Rectal smooth muscle tissue (tissue), 1 donor: ENCODE data around the gene EEIG1.

Experiments
- H3K27ac ChIP-seq: one replicate; pipeline ENCODE4 v1.7.0; 2013; ENCODE audit warnings: low read depth, low read length, inconsistent platforms
- H3K27me3 ChIP-seq: one replicate; pipeline ENCODE4 v1.7.0; 2013; ENCODE audit warnings: low read length; ENCODE audit not compliant: control insufficient read depth, insufficient read depth
- H3K36me3 ChIP-seq: one replicate; pipeline ENCODE4 v1.7.0; 2013; ENCODE audit warnings: low read length; ENCODE audit not compliant: control insufficient read depth, insufficient read depth
- H3K4me1 ChIP-seq: one replicate; pipeline ENCODE4 v1.7.0; 2013; ENCODE audit warnings: low read length; ENCODE audit not compliant: control insufficient read depth, insufficient read depth
- H3K4me3 ChIP-seq: one replicate; pipeline ENCODE4 v1.7.0; 2013; ENCODE audit warnings: low read length
- H3K9ac ChIP-seq: one replicate; pipeline ENCODE4 v1.7.0; 2013; ENCODE audit warnings: low read length

EEIG1 gene

DNA sequence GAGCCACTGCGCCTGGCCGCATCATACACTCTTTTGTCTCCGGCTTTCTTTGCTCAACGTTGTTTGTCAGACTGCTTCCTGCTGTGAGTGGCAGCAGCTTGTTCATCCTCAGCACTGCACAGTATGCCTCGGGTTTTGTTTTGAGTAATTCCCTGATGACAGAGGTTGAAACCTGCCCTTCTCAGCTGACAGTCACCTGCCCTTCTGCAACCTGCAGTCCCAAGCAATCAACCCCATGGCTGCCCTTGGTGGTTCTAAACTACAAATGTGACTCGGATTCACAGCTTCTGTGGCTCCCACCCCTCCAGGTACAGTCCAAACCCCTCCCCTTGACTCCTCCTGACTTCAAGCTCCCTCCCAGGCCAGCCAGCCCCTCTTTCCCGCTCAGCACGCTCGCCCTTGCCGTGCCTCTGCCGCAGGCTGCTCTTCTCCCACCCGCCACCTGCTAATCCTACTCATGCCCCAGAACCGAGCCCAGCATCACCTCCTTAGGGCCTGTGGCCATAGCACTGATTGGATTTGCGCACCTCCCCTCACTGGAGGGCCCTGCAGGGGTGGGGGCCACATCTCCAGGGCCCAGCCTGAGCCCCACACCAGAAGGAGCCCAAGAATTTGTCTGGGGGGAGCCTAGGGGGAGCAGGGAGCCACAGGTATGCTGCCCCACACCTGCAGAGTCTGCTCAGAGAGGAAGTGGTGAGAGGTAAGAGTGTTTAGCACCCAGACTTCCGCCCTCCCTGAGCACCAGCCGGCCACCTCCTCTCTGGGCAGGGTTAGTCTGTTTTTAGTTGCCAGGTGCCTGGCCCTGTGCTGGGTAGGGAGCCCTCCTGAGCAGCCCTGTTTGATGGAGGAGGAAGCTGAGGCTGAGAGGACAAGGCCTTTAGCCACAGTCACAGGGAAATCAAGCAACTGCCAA is 10.1 kb downstream of the EEIG1 start:
- H3K9ac ChIP-seq = no peak overlapping the region
- H3K4me3 ChIP-seq = peak overlapping the region; percentile 22
- no peaks in the 10 kb centered on the region for H3K27me3 ChIP-seq
- H3K4me1 ChIP-seq = peaks cover 96% of the 10 kb centered on the region
- H3K36me3 ChIP-seq = no peaks in the 10 kb centered on the region
- peak overlapping the region; percentile 98 for H3K27ac ChIP-seq

DNA sequence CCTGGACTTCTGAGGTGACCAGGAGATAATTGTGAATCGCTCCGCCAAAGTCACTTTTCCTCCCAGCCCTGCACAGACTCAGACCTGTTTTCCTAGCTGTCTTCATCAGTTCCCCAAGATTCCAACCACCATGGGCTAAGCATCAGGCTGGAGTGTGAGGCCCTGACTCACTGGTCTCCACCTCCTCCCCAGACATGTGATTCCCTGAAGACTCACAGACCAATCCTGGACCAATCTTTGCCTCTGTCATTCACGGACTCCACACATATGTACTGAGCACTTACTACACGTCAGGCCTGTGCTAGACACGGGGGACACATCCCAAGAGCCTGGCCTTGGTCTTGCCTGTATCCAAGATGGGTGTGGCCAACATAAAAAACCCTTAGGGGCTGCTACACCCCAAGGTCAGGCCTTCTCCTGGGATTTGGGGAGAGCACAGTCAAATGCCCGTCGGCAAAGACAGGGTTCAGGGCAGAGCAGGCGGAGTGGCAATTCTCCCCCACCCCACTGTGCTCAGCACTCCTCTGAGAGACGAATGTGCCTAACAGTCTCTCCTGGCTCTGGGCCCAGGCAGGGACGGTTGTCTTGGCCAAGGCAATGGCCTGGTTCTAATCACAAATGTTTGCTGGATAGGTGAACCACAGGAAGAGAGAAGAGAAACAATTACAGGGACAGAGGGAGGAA is 11.9 kb downstream of the EEIG1 start:
- Histone ChIP-seq H3K4me3 (peak overlapping the region; percentile 34), H3K27me3 (no peaks in the 10 kb centered on the region), H3K9ac (peak overlapping the region; percentile 12)

DNA sequence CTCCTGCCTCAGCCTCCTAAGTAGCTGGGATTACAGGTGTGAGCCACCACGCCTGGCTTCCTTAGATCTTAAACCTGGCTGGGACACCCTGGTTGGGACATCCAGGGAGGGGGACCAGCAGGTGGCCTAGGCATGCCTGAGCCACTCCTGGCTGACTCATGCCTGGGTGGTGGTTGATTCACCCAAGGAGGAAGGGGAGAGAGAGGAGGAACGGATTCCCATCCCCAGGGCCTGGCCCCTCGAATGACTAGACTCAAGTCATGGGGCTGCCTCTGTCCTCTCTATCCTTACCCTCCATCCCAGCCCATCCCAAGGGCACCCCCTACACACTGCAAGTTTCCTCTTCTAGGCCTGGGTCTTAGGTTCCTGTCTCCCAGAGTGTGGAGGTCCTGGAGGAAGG is 12.7 kb downstream of the EEIG1 start:
- Histone ChIP-seq H3K27ac (peak overlapping the region; percentile 98), H3K4me3 (peak overlapping the region; percentile 34), H3K27me3 (no peaks in the 10 kb centered on the region), H3K36me3 (no peaks in the 10 kb centered on the region), H3K9ac (peak overlapping the region; percentile 12), H3K4me1 (peaks cover 92% of the 10 kb centered on the region)

More for the DNA sequence above, 11.9 kb downstream of the EEIG1 start:
- Histone ChIP-seq H3K36me3 (no peaks in the 10 kb centered on the region), H3K27ac (peak overlapping the region; percentile 98), H3K4me1 (peaks cover 92% of the 10 kb centered on the region)

DNA sequence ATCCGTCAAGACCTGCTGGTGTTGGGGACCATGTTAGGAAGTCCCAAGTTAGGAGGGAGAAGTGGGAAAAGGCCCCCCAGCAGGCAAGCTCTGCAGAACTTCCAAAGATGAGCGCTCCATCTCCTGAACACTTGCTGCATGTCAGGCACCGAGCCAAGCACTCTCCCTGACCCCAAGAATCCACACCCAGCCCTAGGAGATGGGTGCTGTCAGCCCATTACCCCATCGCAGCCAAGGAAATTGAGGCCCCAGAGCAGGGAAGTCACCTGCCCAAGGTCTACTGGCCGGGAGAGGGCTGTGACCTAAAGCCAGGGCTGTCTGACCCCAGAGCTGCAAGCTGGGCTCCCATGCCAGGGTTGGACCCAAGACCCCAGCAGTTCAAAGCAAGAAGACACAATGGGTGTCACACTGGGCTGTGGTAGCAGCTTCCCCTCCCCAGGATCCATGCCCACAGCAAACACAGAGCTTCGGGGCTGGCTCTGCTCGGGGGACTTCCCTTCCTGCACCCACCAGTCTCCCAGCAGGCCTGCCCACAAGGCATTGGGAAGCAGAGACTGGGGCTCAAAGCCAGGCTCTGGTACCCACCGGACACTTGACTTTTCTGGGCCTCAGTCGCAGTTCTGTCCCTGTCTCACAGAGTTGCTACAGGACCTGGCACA is 13.5 kb downstream of the EEIG1 start:
- H3K27ac ChIP-seq = peak overlapping the region; percentile 98
- no peak overlapping the region for H3K9ac ChIP-seq
- no peaks in the 10 kb centered on the region for H3K36me3 ChIP-seq
- no peak overlapping the region for H3K4me3 ChIP-seq
- H3K27me3 ChIP-seq = no peaks in the 10 kb centered on the region
- H3K4me1 ChIP-seq = peaks cover 92% of the 10 kb centered on the region

DNA sequence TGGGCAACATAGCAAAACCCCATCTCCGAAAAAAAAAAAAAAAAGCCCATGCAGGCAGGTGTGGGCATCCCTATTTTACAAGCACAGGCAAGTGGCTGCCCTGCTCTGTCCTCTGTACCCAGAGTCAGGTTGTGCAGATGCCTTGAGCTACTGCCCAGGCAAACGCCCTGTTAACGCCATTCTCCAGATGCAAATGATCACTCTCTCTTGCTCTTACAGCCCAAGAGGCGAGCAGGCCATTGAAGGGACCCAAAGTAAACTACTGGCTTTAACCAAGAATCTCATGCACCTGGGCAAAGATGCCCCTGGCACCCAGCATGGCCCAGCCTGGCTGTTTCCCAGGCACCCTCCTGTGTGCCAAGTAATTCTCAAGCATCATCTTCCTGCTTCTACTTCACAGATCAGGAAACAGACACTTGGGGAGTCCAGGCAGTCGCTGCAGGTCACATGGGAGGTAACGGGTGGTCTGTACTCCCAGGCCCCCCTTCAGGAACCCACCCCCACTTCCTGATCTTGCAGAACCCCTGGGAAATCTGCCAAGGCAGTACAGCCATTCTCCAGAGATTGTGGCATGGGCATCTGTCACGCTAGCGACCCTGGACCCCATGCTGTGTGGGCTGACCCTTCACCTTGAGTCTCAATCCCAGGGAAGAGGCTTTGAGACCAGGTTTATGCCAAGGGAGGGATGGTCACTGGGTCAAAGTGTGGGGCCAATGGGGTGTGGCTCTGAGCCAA is 14.2 kb downstream of the EEIG1 start:
- H3K27me3 ChIP-seq = no peaks in the 10 kb centered on the region
- no peaks in the 10 kb centered on the region for H3K36me3 ChIP-seq
- peak overlapping the region; percentile 10 for H3K9ac ChIP-seq
- peak overlapping the region; percentile 14 for H3K4me3 ChIP-seq
- peaks cover 87% of the 10 kb centered on the region for H3K4me1 ChIP-seq
- peak overlapping the region; percentile 98 for H3K27ac ChIP-seq

DNA sequence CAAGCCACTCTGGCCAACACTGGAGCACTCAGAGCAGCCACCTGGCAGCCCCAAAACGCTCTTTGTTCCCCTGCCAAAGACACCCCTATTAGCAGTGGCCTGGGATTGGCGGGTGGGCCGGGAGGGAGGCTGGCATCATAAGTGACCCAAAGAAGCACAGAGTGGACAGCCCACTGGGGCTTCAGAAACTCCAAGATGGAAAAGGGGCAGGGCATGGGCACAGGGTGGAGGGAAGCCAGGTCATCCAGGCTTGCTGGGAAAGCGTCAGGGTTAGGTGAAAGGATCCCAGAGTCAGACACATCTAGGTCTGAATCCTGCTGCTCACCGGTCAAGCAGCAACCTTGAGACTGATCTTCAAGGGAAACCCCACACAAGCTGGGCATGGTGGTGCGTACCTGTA is 14.8 kb downstream of the EEIG1 start:
- H3K4me3 ChIP-seq = peak overlapping the region; percentile 39
- H3K27me3 ChIP-seq = no peaks in the 10 kb centered on the region
- H3K4me1 ChIP-seq = peaks cover 83% of the 10 kb centered on the region
- H3K27ac ChIP-seq = peak overlapping the region; percentile 98
- peak overlapping the region; percentile 5 for H3K9ac ChIP-seq
- no peaks in the 10 kb centered on the region for H3K36me3 ChIP-seq

DNA sequence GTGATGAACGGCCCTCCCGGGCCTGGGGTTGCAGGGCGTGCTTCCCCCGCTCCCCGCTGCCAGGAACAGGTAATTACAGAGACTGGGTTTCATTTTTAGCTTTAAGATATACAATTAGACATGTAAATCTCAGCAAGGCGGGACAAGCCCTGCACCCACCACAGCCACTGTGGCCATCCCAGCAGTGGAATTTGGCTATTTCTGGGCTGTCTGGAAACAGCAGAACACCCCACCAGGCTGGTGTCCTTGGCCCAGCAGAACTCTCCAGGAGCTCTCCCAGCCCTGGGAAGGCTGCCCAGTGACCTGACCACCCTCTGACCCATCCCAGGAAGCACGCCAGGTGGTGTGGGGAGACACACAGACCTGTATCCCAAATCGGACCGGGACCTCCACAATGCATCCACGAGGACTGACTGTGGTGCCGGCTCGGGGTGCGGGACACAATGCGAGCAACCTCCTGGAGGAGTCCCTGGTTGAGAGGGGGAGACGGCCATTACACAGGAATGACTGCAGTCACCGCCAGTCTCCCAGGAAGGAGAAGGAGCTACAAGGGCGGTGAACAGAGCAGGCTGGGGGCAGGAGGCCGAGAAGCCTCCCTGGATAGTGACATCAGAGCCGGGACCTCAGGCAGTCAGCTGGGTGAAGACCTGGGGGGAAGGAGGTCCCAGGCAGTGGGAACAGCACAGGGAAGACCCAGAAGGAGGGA is 17.3 kb downstream of the EEIG1 start:
- no peak overlapping the region for H3K9ac ChIP-seq
- H3K36me3 ChIP-seq = no peaks in the 10 kb centered on the region
- peaks cover 70% of the 10 kb centered on the region for H3K4me1 ChIP-seq
- peak overlapping the region; percentile 98 for H3K27ac ChIP-seq
- no peaks in the 10 kb centered on the region for H3K27me3 ChIP-seq
- peak overlapping the region; percentile 12 for H3K4me3 ChIP-seq

DNA sequence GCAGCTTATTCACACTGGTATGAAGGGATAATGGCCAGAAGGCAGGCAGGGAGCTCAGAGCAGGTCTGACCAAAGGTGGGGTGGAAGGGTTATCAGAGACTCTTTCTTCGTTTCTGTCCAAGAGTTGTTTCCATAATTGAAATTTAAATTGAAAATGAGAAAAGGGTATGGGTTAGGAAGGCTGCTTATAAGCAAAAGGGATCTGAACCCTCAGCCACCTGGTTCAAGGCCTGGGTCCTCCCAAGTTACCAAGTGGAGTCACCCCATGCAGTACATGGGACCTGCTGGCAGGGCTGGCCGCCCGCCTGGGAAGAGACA is 17.8 kb downstream of the EEIG1 start:
- Histone ChIP-seq H3K9ac (no peak overlapping the region), H3K36me3 (no peaks in the 10 kb centered on the region), H3K27me3 (no peaks in the 10 kb centered on the region), H3K4me1 (peaks cover 65% of the 10 kb centered on the region), H3K4me3 (no peak overlapping the region), H3K27ac (peak overlapping the region; percentile 98)

DNA sequence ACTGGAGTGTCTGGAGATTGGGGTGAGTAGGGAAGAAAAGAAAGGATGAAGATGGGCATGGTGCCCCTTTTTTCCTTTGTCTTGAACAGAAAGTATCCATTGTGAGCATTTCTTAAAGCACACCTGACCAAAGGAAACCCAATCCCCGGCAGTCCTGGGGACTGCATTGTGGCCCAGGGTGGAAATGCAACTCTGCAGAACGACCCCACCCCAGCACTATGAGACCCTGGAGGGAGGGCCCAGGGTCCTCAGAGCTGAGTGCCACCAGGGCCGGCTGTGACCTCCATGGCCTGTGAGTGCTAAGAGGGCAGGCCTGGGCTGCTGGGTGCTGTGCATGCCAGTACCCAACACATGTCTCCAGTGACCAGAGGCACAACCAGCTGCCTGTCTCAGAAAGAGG is 18.5 kb downstream of the EEIG1 start:
- H3K36me3 ChIP-seq = no peaks in the 10 kb centered on the region

DNA sequence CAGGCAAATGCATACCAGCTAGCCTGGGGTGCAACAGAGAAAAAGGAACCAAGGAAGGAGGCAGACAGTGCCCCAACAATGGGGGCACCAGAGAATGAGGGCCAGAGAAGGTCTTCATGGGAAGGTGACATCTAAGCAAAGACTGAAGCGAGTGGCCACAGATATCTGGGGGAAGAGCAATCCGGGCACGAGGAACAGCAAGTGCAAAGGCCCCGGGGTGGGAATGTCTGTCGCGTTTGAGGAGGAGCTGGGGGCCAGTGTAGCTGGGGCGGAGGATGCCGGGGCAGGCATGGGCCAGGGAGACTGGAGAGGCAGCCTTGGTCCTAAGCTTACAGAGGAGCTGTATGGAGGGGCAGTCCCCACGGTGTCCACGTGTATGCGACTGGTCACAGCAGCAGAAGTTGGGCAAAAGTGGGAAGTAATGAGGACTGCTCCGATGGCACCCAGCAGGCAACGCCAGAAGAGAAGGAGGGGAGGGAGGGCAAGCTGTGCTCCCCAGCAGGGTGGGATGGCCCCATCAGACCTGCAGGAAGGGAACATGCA is 19.1 kb downstream of the EEIG1 start:
- Histone ChIP-seq H3K9ac (no peak overlapping the region), H3K36me3 (no peaks in the 10 kb centered on the region), H3K27ac (peak overlapping the region; percentile 98), H3K27me3 (no peaks in the 10 kb centered on the region), H3K4me1 (peaks cover 53% of the 10 kb centered on the region), H3K4me3 (no peak overlapping the region)

More for the DNA sequence above, 18.5 kb downstream of the EEIG1 start:
- H3K4me3 ChIP-seq = no peak overlapping the region
- H3K27ac ChIP-seq = peak overlapping the region; percentile 98
- H3K9ac ChIP-seq = no peak overlapping the region
- H3K4me1 ChIP-seq = peaks cover 59% of the 10 kb centered on the region
- H3K27me3 ChIP-seq = no peaks in the 10 kb centered on the region

DNA sequence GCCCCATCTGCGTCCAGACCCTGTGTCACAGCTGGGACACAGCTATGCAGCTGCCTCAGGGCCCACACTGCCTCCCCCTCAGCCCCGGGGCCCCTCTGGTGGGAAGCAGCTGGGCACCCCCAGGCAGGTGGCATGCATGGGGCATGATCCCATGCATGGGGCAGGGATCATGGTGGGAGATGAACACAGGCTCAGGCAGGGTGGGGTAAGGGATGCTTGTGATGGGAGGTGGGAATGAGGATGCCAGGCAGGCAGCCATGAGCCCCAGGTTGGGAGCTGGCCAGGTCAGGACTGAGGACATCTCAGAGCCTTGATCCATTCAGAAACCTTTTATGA is 19.7 kb downstream of the EEIG1 start:
- no peak overlapping the region for H3K9ac ChIP-seq
- no peaks in the 10 kb centered on the region for H3K27me3 ChIP-seq
- H3K4me3 ChIP-seq = no peak overlapping the region
- H3K36me3 ChIP-seq = no peaks in the 10 kb centered on the region
- peaks cover 47% of the 10 kb centered on the region for H3K4me1 ChIP-seq
- peak overlapping the region; percentile 98 for H3K27ac ChIP-seq
